Activated CD8-positive, alpha-beta memory T cell treated with anti-CD3 and anti-CD28 coated beads, Interleukin-2, amount 50 U/mL, for 24 hours (primary cell): Measurements from ENCODE around the gene IRF2.

ENCODE experiments used
- DNase-seq: peaks from one replicate; pipeline ENCODE4 v3.0.0-alpha.2; 2020; ENCODE audit errors: extremely low read depth

The IRF2 gene

DNA sequence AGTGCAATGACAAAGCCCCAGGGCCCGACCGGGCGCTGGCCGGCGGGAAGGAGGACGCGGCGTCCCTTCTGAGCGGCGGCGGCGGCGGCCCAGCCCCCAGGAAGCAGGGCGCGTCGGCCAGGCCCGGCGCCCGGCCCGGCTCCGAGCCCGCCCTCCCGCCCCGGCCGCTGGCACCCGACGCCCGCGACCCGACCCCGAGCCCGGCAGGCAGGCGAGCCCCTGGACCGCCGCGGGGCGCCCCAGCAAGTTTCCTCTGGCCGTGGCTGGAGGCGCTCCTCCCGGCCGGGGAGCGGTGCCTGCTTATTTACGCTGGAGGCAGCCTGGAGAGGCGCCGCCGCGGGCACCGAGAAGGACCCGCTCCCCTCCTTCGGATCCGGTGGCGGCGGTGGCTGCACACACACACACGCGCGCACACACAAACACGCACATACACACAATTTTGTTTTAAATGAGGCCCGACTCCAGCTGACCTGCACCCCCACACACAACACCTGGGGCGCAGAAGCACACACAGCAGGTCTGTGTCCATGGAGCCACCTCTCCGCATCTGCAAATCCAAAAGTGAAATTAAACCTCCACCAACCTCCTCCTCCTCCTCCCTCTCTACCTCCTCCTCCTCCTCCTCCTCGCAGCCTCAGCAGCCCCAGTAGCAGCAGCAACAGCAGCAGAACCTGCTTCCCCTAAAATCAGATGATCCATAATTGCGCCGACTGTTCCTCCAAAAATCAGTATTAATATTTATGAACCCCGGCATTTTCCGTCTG lies 669 bp downstream of the IRF2 start:
- no peak for DNase-seq

DNA sequence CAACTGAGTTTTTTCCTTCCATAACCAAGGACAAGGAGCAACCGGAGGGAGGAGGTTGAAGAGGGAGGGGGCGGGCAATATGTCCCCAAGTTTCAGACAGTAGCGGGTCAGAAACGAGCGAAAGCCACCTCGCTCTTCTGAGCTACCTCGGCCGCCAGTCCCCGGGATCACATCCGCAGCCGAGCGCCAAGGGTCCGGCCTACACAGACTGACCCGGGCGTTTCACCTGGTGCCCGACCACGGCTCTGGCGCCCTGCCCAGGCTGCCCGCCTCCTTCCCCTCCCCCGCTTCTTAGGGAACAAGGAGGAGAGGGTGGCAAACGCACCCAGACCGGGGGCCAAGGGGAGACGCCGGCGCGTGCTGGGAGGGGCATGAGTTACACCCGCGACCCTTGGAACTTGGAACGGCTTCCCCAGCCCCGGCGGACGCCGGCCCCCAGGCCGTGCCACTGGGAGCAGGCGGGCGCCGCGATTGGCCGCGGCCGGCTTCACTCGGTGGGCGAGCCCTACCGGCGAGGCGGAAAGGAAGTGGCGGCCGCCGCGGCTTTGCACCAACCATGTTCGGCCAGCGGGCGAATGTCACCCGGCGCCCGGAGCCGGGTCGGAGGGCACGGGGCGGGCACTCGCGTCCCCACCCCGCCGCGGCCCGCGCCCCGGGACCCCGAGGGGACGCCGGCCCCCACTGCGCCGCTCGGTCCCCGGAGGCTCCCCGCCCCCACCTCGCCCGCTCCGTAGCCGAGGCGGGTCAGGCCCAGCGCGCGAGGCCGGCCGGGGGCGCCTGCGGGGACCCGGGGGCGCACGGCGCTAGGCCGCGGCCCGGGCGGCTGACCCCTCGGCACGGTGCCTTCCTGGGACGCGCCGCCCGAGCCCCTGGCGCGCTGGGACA lies 1.5 kb downstream of the IRF2 start:
- DNase-seq, result peak; percentile 15

DNA sequence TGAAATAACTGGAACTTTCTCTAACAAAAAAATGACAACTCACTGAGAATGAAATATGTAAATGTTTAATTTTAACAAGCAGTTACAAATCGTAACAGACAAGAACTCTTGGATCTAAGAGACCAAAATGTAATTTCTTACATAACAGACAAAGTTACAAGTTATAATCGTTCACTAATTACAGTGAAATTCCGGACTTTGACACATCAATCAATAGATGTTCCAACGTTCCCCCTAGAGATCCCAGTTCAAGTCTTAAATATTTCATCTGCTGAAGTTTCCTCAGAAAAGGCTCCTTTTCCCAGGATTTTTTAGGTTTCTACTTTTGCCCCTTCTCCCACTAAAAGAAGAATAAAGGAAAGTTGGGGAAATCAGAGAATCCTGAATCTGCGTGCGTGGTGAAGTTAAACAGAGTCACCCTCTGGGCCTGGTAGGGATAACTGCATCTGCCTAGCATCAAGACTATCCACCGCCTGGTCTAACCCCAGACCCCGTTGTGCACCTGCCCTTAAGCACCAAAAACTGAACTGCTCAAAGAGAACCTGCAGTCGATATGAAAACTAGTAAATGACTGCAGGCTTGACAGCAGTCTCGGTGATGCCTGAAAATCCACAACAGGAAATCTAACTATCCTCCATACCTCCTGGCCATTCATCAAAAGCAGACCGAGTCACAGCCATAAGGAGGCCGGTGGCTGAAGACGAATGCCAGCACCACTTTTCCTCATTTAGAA lies 2.3 kb downstream of the IRF2 start:
- no peak for DNase-seq

DNA sequence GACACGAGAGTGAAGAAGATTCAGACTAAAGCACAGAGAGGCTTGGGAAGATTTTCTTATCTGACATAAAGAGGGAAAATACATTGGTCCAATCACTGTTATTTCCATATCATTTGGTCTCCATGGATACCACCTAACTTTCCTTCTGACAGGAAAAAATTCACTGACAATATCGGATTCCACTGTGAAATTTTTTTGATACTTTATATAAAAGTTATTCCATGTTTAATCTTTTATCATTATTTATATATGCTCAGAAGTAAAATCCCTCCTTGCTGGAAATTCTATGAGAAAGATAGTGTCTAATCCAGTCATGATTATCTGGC lies 3.6 kb downstream of the IRF2 start:
- no peak for DNase-seq

DNA sequence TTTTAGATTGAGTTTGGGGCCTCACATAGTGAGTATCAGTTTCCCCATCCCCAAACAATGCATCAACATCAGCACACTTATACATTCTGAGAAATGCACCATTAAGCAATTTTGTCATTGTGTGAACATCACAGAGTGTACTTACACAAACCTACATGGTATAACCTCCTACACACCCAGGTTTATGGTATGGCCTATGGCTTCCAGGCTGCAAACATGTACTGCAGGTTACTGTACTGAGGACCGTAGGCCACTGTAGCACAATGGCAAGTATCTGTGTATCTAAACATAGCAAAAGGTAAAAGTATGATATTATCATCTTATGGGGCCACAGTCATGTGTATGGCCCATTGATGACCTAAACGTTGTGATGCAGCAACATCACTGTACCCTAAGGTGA lies 7.7 kb downstream of the IRF2 start:
- DNase-seq, result no peak

DNA sequence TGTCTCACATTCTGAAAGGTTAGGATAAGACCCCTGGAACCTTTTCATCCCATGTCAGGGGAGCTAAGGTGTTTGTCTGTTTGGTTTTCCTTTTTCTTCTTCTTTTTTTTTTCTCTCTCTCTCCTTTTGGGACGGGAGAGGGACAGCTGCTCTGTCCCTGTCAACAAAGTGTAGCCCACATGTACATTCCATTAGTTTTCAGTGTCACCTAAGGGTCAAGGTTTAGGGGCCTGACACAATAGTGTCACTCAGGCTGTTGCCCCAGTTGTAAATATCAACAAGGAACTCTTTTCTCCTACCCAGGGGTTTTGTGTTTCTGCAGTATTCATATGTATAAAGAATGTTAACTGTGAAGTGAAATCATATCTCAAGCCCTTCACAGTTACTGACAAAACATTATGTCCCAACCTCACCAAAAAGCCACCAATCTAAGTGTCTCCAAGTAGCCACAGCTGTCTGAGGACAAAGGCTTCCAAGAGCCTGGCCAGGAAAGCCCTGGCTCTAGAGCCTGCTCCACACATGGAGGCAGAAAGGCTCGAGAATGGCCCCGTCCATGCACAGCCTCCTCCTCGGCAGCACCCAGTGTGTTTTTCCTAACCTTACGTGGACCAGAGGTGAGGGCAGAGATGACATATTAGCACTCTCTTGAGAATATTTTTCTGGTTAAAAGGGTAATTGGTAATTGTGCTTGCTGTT lies 9.4 kb downstream of the IRF2 start:
- DNase-seq, result no peak

DNA sequence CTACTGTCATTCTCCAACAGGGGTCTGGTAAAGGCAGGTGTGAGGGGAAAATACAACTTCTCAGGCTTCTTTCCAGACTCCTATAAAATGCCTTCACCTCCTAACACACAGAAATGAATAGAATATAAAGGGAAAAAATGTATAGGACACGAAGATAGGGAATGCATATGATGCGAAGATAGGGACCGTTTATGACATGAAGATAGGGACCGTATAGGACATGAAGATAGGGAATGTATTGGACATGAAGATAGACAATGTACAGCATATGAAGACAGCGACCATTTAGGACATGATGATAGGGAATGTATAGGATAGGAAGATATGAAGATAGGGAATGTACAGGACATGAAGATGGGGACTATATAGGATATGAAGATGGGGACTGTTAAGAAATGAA lies 10.5 kb downstream of the IRF2 start:
- DNase-seq, result no peak

DNA sequence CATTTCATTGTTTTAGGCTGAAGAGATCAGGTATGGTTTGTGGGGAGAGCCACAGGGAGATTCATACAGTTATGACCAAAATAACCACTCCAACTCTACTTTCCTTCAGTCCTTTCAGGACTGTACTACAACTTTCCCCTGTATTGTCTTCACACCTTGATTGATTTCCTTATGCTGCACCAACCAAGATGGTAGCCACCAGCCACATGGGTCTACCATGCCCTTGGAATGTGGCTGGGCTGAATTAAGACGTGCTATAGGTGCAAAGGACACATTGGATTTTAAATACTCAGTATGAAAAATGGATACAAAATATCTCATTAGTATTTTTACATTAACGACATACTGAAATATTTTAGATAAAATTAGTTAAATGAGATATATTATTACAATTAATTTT lies 11.2 kb downstream of the IRF2 start:
- no peak for DNase-seq

DNA sequence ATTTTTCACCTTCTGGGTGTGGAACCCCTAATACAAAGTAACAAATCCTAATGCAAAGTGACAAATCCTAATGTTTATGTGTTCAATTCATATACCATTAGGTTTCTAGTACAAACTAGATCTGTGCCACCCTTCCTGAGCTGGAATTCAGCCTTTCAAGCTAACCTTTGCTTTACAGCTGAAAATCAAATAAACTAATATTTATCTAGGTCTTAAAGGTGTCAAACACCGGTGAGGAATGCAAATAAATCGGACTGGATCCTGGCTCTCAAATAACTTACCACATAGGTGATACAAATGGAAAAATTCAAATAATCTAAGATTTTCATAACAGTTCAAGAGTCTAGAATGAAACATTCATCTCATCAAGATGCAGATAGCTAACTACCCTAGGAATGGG lies 11.6 kb downstream of the IRF2 start:
- DNase-seq, result no peak

DNA sequence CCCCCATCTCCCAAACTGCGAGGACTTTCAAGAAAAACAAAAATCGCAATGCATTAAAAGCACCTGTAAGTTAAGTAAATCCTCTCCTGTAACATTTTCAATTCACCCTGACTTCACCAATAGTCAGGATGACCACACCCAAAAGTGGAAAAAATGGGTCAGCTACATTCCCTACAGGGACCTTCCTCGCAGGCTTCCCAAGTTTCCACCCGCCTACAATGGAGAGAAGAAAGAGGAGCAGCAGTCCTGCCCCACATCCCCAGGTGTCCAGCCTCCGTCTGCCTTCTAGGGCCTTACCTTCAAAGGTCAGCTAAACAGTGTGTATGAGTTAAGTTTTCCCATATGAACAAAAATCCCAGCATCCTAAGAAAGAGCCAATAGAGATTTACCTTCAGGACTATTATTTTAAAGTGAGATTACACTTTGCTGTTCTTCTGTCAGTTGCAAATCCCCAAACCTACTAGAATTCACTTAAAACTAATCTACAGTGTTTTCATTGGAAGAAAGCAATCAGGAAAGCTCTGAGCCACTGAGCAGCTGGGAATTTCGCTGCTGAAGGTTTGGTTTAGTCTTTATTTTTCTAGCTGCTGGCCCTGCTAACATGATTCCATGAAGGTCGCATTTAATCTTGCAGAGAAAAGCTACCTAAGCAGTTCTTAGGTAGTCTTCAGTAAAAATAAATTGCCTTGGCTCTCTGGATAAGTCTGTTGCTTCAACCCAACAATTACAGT lies 12.5 kb downstream of the IRF2 start:
- DNase-seq, result no peak

DNA sequence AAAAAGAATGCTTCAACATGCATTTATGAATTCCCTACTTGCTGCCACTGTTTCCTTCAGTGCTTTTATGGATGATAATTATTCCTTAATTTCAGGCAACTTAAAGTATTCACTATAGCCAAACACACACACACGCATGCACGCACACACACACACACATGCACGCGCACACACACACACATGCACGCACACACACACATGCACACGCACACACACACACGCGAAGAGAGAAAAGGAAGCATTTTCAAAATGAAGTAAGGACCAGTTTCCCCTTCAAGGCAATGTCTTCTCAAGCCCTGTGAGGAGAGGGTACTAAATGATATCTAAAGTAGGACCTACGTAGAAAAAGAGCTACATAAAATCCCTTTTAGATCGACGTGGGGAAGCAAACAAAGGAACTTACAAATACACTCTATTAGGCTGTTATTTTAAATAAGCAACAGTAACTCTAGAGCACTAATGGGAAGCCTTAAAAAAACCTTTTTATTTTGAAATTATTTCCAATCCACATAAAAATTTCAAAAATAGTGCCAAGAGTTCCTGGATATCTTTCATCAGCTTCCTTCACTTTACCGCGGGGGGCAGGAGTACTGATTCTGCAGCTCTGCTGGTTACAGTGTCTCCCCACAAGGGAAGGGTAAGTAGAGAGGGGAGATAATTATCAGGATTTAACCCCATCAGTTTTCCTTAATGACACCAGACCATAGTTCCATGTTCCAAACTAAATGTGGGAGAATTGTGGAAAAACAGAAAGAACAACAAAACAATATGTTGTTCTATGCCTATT lies 13.7 kb downstream of the IRF2 start:
- no peak for DNase-seq

DNA sequence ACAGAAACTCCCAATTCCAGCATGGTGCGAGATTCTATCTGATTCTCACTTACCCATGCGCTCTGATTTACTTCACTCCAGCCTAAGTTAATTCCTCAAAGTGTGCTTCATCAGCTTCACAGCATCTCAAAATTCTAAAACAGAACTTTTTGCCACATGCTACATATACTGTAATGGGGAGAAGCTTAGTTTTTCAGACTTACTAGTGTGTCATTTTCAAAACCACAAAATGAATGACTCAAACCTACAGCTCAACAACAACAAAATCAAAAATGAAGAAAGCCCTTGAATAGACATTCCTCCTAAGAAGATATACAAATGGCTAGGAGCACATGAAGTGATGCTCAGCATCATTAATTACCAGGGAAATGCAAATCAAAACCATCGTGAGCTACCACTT lies 14.9 kb downstream of the IRF2 start:
- DNase-seq, result no peak

DNA sequence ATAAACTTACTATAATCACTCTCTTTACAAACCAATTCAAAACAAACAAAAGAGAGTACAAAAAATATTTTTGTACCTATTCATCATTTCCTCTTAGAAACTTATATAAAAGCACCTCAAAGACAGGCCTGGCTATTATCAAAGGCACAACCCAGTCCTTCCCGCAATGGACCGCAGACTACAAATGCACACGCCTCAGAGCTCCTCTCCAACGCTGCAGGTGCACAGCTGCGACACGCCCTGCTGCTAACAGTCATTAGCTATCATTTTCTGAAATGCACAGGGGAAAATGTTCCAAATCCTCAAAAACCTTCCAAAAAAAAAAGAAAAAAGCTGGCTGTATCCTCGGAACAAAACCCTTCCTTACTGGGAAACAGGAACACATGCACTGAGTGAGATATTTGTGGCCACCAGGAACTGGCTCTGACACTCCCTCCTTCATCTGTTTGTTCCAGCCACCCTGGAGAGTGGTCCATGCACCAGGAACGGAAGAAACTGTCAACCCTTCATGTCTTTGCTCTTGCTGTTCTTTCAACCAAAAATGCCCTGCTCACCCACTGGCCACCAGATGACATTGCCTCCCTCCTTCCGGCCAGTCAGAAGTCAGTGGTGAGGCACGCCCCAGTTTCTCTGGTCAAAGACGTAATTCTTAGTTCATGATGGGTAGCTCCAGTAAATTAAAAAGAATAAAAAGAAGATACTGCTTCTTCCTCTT lies 16.7 kb downstream of the IRF2 start:
- no peak for DNase-seq

DNA sequence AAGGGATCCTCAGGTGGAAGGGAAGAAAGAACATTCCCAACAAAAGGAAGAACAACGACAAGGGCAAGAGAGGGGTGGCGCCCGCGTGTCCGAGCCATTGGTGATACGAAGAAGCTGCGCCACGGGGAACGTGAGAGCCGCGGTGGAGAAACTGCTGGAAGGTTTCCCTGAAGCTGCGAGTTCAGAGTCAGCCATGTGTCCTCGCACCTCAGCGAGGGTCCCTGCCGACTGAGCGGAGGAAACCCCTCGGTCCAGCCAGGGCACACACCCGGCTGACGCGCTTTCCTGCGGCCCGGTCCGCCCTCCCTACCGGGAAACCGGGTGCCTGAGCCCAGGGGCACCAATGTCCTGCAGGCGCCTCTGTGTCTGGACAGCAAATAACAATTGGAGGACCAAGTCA lies 18.0 kb downstream of the IRF2 start:
- no peak for DNase-seq

DNA sequence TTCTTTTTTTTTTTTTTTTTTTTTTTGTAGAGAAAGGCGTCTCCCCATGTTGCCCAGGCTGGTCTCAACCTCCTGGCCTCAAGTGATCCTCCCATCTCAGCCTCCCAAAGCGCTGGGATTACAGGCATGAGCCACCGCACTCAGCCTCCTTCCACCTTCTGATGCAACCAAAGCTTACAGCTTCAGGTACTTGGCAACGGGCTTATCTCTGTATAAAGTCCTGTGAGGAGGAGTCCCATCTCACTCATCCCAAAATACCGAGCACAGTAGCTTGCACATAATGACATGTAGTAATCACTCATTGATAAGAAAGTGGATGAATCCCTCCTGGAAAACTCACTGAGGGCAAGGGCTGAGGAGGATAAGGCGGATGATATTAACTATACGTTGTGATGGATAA lies 19.1 kb downstream of the IRF2 start:
- no peak for DNase-seq

DNA sequence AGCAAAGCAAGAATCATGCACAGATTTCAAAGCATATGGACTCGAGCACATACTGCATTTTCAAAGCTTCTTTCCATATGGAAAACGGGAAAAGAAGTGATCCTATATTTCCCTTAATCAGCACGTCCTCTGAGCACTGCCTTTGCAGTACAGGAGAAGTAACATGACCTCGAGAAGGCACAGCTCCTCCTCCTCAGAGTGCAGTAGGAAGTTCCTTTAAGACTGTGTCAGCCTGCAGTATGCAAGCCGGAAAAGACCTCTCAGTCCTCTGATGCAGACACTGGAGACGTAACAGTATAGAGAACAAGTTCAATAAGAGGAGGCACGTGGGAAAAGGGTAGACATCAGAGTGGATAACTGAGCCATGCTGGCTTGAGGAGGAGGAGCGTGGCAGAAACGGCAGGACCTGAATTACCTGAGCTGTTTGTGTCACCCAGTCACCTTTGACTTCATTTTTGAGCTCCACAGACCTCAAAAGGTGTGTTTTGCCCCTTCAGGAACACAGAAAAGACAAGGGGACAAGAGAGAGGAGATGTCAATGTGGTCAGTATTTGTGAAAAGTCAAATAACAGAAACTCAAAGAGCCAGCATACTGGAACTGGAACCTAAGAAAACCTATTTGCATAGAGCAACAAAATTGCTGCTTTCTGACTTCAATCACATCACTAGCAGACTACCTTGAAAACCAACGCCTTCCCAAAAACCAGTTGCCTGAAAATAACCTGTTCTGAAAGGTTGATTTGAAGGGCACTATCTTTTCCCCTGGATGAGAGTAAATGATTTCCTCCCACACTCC lies 20.8 kb downstream of the IRF2 start:
- DNase-seq, result no peak

DNA sequence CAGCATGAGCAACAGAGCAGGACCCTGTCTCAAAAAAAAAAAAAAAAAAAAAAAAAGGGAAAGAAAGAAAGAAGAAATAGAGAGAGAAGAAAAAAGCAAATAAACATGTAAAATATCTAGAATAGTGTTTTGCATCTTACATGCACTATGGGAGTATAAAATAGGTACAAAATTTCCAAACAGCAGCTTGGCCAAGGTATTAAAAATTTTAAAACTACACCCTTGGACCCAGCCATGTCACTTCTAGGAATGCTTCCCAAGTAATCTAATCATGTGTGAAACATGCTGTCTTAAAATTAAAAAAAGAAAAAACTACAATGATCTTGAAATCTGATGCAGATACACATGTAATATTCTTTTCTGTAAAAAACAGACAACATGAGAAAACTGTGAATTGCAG lies 21.6 kb downstream of the IRF2 start:
- DNase-seq, result no peak

DNA sequence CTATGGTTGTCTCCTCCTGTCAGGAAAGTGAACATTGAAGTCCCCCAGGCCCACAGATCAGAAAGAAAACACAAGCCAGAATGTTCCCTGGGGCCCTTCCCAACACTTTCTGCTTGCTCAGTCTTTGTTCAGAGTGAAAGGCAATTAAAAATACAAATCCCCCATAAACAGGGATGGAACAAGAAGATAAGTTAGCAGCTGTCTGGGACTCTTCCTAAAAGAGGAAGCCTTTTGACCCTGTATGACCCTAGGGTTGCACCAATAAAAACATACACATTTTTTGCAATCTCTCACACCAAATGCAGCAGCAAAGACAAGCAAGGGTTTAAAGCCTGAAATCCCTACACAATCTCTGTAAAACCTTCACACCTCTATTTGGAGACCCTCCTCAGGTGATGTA lies 22.6 kb downstream of the IRF2 start:
- no peak for DNase-seq
